ENCODE data around the gene ATP6V1C2.

DNA sequence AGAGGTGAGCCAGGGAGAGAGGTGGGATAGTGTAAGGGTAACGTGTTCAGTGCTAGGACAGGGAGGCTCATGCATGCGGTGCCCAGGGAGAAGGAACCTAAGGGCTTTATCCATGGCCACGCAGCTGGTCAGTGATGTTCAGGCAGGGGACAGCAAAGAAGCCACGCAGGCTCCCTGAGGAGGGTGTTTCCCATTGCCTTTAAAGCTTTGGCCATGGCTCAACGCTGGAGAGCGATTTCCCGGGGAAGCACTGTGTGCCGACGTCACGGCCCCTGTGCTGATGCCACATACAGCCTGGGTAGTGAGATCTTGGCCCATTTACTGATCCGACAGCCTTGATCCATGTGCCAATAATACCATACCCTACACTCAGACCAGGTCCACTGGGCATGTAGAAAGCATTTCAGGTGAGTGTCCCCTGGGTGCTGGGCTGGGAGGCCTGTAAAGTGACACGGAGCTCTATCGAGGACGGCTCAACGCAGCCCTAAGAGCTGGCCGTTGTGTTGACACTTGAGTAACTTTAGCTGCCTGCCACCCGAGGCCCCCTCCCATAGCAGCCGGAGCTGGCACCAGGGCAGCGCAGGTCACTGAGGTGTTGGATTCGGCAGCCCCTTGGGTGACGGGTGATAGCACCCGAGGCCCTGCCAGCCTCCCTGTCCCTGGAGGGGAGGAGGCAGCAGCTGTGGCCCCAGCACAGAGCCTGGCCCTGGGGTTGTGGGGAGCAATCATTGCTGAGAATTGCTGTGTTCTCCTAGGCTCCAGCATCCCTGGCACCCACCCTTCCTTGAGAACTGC lies 49.7 kb downstream of the ATP6V1C2 start:
- TF ChIP-seq, protein P1, sequence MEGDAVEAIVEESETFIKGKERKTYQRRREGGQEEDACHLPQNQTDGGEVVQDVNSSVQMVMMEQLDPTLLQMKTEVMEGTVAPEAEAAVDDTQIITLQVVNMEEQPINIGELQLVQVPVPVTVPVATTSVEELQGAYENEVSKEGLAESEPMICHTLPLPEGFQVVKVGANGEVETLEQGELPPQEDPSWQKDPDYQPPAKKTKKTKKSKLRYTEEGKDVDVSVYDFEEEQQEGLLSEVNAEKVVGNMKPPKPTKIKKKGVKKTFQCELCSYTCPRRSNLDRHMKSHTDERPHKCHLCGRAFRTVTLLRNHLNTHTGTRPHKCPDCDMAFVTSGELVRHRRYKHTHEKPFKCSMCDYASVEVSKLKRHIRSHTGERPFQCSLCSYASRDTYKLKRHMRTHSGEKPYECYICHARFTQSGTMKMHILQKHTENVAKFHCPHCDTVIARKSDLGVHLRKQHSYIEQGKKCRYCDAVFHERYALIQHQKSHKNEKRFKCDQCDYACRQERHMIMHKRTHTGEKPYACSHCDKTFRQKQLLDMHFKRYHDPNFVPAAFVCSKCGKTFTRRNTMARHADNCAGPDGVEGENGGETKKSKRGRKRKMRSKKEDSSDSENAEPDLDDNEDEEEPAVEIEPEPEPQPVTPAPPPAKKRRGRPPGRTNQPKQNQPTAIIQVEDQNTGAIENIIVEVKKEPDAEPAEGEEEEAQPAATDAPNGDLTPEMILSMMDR (IDR thresholded peaks at IDR 0.05 in 4 of 5, conservative IDR thresholded peaks at IDR 0.05 in 1 of 5), result no peak
- TF ChIP-seq POLR2A (IDR thresholded peaks at IDR 0.05), result no peak

Measured in gastrocnemius medialis (tissue), 4 donors.